SK-N-SH treated with all-trans-retinoic acid at 6 μM for 48 hours (cell line): ENCODE results near the gene FILIP1.

Experiments used
- ARNTL ChIP-seq: fragments of 450-650 bp; formaldehyde crosslinking; IDR thresholded peaks from 2 replicates; pipeline ENCODE4 v1.5.0; 2020; ENCODE audit warnings: low read depth, mild to moderate bottlenecking, moderate library complexity, borderline replicate concordance
- BACH2 ChIP-seq: fragments of 250-450 bp; sonication (Bioruptor Pico); IDR thresholded peaks from 2 replicates; pipeline ENCODE4 v1.9.0; 2021; ENCODE audit warnings: mild to moderate bottlenecking, borderline replicate concordance
- CREB5 ChIP-seq: fragments of 250-450 bp; sonication (Bioruptor Pico); IDR thresholded peaks from 2 replicates; pipeline ENCODE4 v1.5.1; 2020; ENCODE audit warnings: low read depth, mild to moderate bottlenecking, moderate library complexity
- CSDC2 ChIP-seq: fragments of 250-450 bp; sonication (Bioruptor Pico); IDR thresholded peaks from 2 replicates; pipeline ENCODE4 v1.5.0; 2020; ENCODE audit warnings: mild to moderate bottlenecking, moderate library complexity
- ESRRG ChIP-seq: fragments of 250-450 bp; sonication (Bioruptor Pico); IDR thresholded peaks from 2 replicates; pipeline ENCODE4 v1.6.1; 2021; ENCODE audit warnings: mild to moderate bottlenecking
- PATZ1 ChIP-seq: fragments of 250-450 bp; sonication (Bioruptor Pico); IDR thresholded peaks from 2 replicates; pipeline ENCODE4 v1.8.0; 2020; ENCODE audit warnings: mild to moderate bottlenecking, moderate library complexity, borderline replicate concordance
- PPARA ChIP-seq: fragments of 250-450 bp; sonication (Bioruptor Pico); IDR thresholded peaks from 2 replicates; pipeline ENCODE4 v1.5.0; 2020; ENCODE audit warnings: mild to moderate bottlenecking, borderline replicate concordance
- RARB ChIP-seq: fragments of 250-450 bp; sonication (Bioruptor Pico); IDR thresholded peaks from 2 replicates; pipeline ENCODE4 v1.8.0; 2021; ENCODE audit warnings: mild to moderate bottlenecking, moderate library complexity
- SNAI2 ChIP-seq: fragments of 250-450 bp; sonication (Bioruptor Pico); IDR thresholded peaks from 2 replicates; pipeline ENCODE4 v1.5.0; 2020; ENCODE audit warnings: mild to moderate bottlenecking, moderate library complexity
- TSHZ2 ChIP-seq: fragments of 250-450 bp; sonication (Bioruptor Pico); IDR thresholded peaks from 2 replicates; pipeline ENCODE4 v1.5.0; 2020; ENCODE audit warnings: mild to moderate bottlenecking, moderate library complexity
- ZFP3 ChIP-seq: fragments of 250-450 bp; sonication (Bioruptor Pico); IDR thresholded peaks from 2 replicates; pipeline ENCODE4 v1.5.0; 2020; ENCODE audit warnings: mild to moderate bottlenecking, moderate library complexity
- ZNF70 ChIP-seq: fragments of 450-650 bp; formaldehyde crosslinking; IDR thresholded peaks from 2 replicates; pipeline ENCODE4 v1.5.0; 2020; ENCODE audit warnings: mild to moderate bottlenecking, moderate library complexity
- ZNF8 ChIP-seq: fragments of 450-650 bp; formaldehyde crosslinking; IDR thresholded peaks from 2 replicates; pipeline ENCODE4 v1.5.0; 2020; ENCODE audit warnings: mild to moderate bottlenecking, moderate library complexity

- no peak for TF ChIP-seq SNAI2 (CRISPR knock-in tag)
- no peak for TF ChIP-seq PATZ1
- no peak for TF ChIP-seq PPARA (CRISPR knock-in tag)
- TF ChIP-seq ESRRG (CRISPR knock-in tag), result no peak
- TF ChIP-seq ARNTL (CRISPR knock-in tag), result no peak
- TF ChIP-seq RARB (CRISPR knock-in tag), result no peak
- no peak for TF ChIP-seq ZNF70 (CRISPR knock-in tag)
- no peak for TF ChIP-seq CSDC2 (CRISPR knock-in tag)
- no peak for TF ChIP-seq CREB5 (CRISPR knock-in tag)
- no peak for TF ChIP-seq BACH2
- no peak for TF ChIP-seq ZNF8 (CRISPR knock-in tag)
- no peak for TF ChIP-seq ZFP3
- TF ChIP-seq TSHZ2 (CRISPR knock-in tag), result no peak
Observed at GRCh38 chr6:75349262-75349984, 144.2 kb downstream of the FILIP1 start.
